C4-2B (cell line): ENCODE data around the gene FCGBP.

Source experiments
- ZFX ChIP-seq: fragments of 450-650 bp; IDR thresholded peaks from 2 replicates; pipeline ENCODE4 v1.6.1; 2017
- TF ChIP-seq, protein P1 (sequence below): fragments of 450-650 bp; conservative IDR thresholded peaks from 2 replicates; pipeline ENCODE4 v1.5.1; 2017; ENCODE audit warnings: mild to moderate bottlenecking

DNA sequence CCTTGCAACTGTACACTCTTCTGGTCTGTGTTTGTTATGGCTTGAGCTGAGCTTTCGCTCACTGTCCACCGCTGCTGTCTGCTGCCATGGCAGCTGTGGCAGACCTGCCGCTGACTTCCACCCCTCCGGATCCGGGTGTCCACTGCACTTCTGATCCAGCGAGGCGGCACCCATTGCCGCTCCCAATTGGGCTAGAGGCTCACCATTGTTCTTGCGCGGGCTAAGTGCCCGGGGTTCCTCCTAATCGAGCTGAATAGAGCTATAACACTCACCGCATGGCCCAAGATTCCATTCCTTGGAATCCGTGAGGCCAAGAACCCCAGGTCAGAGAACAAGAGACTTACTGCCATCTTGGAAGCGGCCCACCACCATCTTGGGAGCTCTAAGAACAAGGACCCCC lies 34.4 kb upstream of the FCGBP start:
- TF ChIP-seq, protein P1, sequence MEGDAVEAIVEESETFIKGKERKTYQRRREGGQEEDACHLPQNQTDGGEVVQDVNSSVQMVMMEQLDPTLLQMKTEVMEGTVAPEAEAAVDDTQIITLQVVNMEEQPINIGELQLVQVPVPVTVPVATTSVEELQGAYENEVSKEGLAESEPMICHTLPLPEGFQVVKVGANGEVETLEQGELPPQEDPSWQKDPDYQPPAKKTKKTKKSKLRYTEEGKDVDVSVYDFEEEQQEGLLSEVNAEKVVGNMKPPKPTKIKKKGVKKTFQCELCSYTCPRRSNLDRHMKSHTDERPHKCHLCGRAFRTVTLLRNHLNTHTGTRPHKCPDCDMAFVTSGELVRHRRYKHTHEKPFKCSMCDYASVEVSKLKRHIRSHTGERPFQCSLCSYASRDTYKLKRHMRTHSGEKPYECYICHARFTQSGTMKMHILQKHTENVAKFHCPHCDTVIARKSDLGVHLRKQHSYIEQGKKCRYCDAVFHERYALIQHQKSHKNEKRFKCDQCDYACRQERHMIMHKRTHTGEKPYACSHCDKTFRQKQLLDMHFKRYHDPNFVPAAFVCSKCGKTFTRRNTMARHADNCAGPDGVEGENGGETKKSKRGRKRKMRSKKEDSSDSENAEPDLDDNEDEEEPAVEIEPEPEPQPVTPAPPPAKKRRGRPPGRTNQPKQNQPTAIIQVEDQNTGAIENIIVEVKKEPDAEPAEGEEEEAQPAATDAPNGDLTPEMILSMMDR = no peak
- no peak for TF ChIP-seq ZFX
